ENCODE measurements around the gene SV2C. TPM values are rescaled to one million over a fixed set of nuclear protein-coding genes. Genes with fewer than 3 reads are reported as not detected.

The SV2C gene
- total and polyA plus RNA-seq, 7 donors: under 0.01 to 0.01 TPM; not detected in 5

GRCh38 chr5:76199336-76200318 lies 116.4 kb downstream of the SV2C start:
- ATAC-seq (no peak), DNase-seq (no peak)
- TF ChIP-seq, protein P1, sequence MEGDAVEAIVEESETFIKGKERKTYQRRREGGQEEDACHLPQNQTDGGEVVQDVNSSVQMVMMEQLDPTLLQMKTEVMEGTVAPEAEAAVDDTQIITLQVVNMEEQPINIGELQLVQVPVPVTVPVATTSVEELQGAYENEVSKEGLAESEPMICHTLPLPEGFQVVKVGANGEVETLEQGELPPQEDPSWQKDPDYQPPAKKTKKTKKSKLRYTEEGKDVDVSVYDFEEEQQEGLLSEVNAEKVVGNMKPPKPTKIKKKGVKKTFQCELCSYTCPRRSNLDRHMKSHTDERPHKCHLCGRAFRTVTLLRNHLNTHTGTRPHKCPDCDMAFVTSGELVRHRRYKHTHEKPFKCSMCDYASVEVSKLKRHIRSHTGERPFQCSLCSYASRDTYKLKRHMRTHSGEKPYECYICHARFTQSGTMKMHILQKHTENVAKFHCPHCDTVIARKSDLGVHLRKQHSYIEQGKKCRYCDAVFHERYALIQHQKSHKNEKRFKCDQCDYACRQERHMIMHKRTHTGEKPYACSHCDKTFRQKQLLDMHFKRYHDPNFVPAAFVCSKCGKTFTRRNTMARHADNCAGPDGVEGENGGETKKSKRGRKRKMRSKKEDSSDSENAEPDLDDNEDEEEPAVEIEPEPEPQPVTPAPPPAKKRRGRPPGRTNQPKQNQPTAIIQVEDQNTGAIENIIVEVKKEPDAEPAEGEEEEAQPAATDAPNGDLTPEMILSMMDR (IDR thresholded peaks at IDR 0.05): no peak
- Histone ChIP-seq H3K4me3 (no peak overlapping the region), H3K4me1 (no peaks in the 10 kb centered on the region), H3K27ac (no peak overlapping the region), H3K36me3 (ENCODE audit: insufficient read depth in 1 of 2, low read depth in 1 of 2) (no peaks in the 10 kb centered on the region), H3K27me3 (ENCODE audit: insufficient read depth in 3 of 3, low read length in 2 of 3) (peaks cover 0 to 4% (median 3%) of the 10 kb centered on the region in 3 donors), H3K9me3 (no peaks in the 10 kb centered on the region)
- intact Hi-C loops (cut with DNase I): no loop called here
- WGBS, 3 donors: 40 to 45% (median 43%) methylated on average over 6 of the region's 6 CpGs

- Histone ChIP-seq H3K36me3 (ENCODE audit: insufficient read depth in 1 of 2, low read depth in 1 of 2) (no peaks in the 10 kb centered on the region), H3K4me1 (no peaks in the 10 kb centered on the region), H3K9me3 (no peaks in the 10 kb centered on the region), H3K4me3 (no peak overlapping the region), H3K27ac (no peak overlapping the region), H3K27me3 (ENCODE audit: insufficient read depth in 3 of 3, low read length in 2 of 3) (peaks cover 0 to 3% (median 0%) of the 10 kb centered on the region in 3 donors)
- 88 to 91% (median 88%) methylated on average over 5 of the region's 5 CpGs for WGBS, 3 donors
- intact Hi-C loops (cut with DNase I): no loop called here
- DNase-seq (no peak), ATAC-seq (no peak)
- TF ChIP-seq, protein P1 (IDR thresholded peaks at IDR 0.05): no peak
Measured at GRCh38 chr5:76202182-76202581, 119.0 kb downstream of the SV2C start.

DNA sequence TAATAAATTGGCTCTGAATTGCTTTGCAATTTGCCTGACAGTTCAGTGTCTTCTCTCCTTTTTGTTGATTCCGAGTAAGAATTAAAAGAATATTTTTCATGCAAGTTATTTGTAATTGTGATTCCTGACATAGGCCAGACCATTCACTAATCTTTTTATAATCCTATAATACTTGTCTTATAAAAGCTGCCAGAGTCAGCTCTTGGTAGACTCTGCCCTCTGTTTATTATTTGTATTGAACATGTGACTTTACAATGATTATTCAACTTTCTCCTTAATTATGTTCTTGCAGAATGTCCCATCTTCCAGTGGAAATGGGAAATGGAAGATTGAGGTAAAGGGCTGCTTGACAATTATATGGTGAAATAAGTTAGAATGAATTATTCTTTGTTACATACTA lies 121.0 kb downstream of the SV2C start:
- intact Hi-C loops (cut with DNase I): no loop called here
- Histone ChIP-seq H3K4me1 (no peaks in the 10 kb centered on the region), H3K27me3 (ENCODE audit: insufficient read depth in 3 of 3, low read length in 2 of 3) (peaks cover 0 to 3% (median 0%) of the 10 kb centered on the region in 3 donors), H3K4me3 (no peak overlapping the region), H3K27ac (no peak overlapping the region), H3K36me3 (ENCODE audit: insufficient read depth in 1 of 2, low read depth in 1 of 2) (no peaks in the 10 kb centered on the region), H3K9me3 (peaks cover under 1% of the 10 kb centered on the region)
- no peak for ATAC-seq
- TF ChIP-seq, protein P1 (IDR thresholded peaks at IDR 0.05): no peak
- 50 to 73% (median 55%) methylated on average over 1 of the region's 1 CpG for WGBS, 3 donors
- DNase-seq: no peak

GRCh38 chr5:76204713-76205112 lies 121.5 kb downstream of the SV2C start:
- peaks cover 0 to 3% (median 0%) of the 10 kb centered on the region in 3 donors for H3K27me3 ChIP-seq (ENCODE audit: insufficient read depth in 3 of 3, low read length in 2 of 3)
- intact Hi-C loops (cut with DNase I): no loop called here
- TF ChIP-seq, protein P1 (IDR thresholded peaks at IDR 0.05): no peak
- no peak overlapping the region for H3K27ac ChIP-seq
- no peaks in the 10 kb centered on the region for H3K4me1 ChIP-seq
- WGBS, 3 donors: 8 to 17% (median 11%) methylated on average over 3 of the region's 3 CpGs
- DNase-seq (no peak), ATAC-seq (no peak)
- H3K4me3 ChIP-seq: no peak overlapping the region
- H3K9me3 ChIP-seq: peaks cover 5% of the 10 kb centered on the region
- no peaks in the 10 kb centered on the region for H3K36me3 ChIP-seq (ENCODE audit: insufficient read depth in 1 of 2, low read depth in 1 of 2)
